ENCODE measurements around the gene SPOCK1.

GRCh38 chr5:137118629-137119028 is 380.5 kb downstream of the SPOCK1 start:
- TF ChIP-seq EZH2phosphoT487 (IDR thresholded peaks at IDR 0.05; ENCODE audit: unreplicated experiment) (no peak), REST (IDR thresholded peaks at IDR 0.05; ENCODE audit: unreplicated experiment) (no peak), EZH2 (IDR thresholded peaks at IDR 0.05; ENCODE audit: low read depth, unreplicated experiment) (no peak), CREB1 (CRISPR knock-in tag; IDR thresholded peaks at IDR 0.05; ENCODE audit: low read depth) (no peak), POLR2AphosphoS5 (IDR thresholded peaks at IDR 0.05; ENCODE audit: low read depth) (no peak), JUNB (IDR thresholded peaks at IDR 0.05; ENCODE audit: unreplicated experiment) (no peak), ZNF331 (CRISPR knock-in tag; IDR thresholded peaks at IDR 0.05; ENCODE audit: low read depth) (no peak), ZNF114 (CRISPR knock-in tag; IDR thresholded peaks at IDR 0.05) (no peak), STAT1 (IDR thresholded peaks at IDR 0.05; ENCODE audit: unreplicated experiment) (no peak)
- TF ChIP-seq, protein P1, sequence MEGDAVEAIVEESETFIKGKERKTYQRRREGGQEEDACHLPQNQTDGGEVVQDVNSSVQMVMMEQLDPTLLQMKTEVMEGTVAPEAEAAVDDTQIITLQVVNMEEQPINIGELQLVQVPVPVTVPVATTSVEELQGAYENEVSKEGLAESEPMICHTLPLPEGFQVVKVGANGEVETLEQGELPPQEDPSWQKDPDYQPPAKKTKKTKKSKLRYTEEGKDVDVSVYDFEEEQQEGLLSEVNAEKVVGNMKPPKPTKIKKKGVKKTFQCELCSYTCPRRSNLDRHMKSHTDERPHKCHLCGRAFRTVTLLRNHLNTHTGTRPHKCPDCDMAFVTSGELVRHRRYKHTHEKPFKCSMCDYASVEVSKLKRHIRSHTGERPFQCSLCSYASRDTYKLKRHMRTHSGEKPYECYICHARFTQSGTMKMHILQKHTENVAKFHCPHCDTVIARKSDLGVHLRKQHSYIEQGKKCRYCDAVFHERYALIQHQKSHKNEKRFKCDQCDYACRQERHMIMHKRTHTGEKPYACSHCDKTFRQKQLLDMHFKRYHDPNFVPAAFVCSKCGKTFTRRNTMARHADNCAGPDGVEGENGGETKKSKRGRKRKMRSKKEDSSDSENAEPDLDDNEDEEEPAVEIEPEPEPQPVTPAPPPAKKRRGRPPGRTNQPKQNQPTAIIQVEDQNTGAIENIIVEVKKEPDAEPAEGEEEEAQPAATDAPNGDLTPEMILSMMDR (conservative IDR thresholded peaks at IDR 0.05; ENCODE audit: low read depth in 2 of 2), result no peak
- TF ChIP-seq, protein P2, sequence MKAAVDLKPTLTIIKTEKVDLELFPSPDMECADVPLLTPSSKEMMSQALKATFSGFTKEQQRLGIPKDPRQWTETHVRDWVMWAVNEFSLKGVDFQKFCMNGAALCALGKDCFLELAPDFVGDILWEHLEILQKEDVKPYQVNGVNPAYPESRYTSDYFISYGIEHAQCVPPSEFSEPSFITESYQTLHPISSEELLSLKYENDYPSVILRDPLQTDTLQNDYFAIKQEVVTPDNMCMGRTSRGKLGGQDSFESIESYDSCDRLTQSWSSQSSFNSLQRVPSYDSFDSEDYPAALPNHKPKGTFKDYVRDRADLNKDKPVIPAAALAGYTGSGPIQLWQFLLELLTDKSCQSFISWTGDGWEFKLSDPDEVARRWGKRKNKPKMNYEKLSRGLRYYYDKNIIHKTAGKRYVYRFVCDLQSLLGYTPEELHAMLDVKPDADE (IDR thresholded peaks at IDR 0.05), result no peak
- TF ChIP-seq, protein P3, sequence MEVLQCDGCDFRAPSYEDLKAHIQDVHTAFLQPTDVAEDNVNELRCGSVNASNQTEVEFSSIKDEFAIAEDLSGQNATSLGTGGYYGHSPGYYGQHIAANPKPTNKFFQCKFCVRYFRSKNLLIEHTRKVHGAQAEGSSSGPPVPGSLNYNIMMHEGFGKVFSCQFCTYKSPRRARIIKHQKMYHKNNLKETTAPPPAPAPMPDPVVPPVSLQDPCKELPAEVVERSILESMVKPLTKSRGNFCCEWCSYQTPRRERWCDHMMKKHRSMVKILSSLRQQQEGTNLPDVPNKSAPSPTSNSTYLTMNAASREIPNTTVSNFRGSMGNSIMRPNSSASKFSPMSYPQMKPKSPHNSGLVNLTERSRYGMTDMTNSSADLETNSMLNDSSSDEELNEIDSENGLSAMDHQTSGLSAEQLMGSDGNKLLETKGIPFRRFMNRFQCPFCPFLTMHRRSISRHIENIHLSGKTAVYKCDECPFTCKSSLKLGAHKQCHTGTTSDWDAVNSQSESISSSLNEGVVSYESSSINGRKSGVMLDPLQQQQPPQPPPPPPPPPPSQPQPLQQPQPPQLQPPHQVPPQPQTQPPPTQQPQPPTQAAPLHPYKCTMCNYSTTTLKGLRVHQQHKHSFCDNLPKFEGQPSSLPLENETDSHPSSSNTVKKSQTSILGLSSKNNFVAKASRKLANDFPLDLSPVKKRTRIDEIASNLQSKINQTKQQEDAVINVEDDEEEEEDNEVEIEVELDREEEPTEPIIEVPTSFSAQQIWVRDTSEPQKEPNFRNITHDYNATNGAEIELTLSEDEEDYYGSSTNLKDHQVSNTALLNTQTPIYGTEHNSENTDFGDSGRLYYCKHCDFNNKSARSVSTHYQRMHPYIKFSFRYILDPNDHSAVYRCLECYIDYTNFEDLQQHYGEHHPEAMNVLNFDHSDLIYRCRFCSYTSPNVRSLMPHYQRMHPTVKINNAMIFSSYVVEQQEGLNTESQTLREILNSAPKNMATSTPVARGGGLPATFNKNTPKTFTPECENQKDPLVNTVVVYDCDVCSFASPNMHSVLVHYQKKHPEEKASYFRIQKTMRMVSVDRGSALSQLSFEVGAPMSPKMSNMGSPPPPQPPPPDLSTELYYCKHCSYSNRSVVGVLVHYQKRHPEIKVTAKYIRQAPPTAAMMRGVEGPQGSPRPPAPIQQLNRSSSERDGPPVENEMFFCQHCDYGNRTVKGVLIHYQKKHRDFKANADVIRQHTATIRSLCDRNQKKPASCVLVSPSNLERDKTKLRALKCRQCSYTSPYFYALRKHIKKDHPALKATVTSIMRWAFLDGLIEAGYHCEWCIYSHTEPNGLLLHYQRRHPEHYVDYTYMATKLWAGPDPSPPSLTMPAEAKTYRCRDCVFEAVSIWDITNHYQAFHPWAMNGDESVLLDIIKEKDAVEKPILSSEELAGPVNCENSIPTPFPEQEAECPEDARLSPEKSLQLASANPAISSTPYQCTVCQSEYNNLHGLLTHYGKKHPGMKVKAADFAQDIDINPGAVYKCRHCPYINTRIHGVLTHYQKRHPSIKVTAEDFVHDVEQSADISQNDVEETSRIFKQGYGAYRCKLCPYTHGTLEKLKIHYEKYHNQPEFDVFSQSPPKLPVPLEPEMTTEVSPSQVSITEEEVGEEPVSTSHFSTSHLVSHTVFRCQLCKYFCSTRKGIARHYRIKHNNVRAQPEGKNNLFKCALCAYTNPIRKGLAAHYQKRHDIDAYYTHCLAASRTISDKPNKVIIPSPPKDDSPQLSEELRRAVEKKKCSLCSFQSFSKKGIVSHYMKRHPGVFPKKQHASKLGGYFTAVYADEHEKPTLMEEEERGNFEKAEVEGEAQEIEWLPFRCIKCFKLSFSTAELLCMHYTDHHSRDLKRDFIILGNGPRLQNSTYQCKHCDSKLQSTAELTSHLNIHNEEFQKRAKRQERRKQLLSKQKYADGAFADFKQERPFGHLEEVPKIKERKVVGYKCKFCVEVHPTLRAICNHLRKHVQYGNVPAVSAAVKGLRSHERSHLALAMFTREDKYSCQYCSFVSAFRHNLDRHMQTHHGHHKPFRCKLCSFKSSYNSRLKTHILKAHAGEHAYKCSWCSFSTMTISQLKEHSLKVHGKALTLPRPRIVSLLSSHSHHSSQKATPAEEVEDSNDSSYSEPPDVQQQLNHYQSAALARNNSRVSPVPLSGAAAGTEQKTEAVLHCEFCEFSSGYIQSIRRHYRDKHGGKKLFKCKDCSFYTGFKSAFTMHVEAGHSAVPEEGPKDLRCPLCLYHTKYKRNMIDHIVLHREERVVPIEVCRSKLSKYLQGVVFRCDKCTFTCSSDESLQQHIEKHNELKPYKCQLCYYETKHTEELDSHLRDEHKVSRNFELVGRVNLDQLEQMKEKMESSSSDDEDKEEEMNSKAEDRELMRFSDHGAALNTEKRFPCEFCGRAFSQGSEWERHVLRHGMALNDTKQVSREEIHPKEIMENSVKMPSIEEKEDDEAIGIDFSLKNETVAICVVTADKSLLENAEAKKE (CRISPR knock-in tag; IDR thresholded peaks at IDR 0.05), result no peak

Data from GM23338 (cell line).